GM18511 (cell line): ENCODE data around the gene MGAT3.

Experiments used
- ATAC-seq: cut with Tn5 transposase; IDR thresholded peaks from one replicate; pipeline ENCODE4 v1.9.1; 2021; ENCODE audit warnings: mild to moderate bottlenecking, moderate library complexity; ENCODE audit not compliant: unreplicated experiment

MGAT3 gene

DNA sequence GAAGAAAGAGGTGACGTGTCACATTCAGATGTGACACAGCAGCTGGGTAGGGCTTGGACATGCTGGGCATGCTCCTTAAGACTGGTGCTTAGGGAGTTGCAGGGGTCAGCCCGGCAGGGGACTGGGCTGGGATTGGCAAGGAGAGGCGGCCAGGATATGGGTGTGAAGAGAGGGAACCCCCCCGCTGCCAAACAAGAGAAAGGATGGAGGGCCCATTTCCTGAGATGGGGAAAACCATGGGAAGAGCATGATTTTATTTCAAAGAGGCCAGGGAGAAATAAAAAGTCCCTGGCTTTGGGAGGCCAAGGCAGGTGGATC is 68.8 kb downstream of the MGAT3 start:
- ATAC-seq, result no peak

DNA sequence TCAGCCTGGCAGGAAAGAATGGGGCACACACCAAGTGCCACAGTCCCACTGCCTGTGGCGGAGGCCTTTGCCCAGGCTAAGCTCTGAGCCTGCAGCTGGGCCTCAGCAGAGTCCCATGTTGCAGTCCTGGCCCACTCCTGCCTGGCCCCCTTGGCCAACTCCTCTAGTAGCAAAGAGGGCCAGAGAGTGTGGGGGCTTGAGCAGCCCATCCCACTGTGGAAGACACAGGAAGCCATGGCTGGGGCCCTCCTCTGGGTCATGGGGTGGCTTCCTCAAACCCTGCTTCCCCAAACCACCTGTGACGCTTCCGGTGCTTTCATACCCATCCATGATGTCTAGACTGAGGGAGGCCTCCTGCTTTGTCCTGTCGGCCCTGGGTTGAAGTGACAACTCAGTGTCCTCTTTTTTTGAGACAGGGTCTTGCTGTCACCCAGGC is 69.9 kb downstream of the MGAT3 start:
- no peak for ATAC-seq

DNA sequence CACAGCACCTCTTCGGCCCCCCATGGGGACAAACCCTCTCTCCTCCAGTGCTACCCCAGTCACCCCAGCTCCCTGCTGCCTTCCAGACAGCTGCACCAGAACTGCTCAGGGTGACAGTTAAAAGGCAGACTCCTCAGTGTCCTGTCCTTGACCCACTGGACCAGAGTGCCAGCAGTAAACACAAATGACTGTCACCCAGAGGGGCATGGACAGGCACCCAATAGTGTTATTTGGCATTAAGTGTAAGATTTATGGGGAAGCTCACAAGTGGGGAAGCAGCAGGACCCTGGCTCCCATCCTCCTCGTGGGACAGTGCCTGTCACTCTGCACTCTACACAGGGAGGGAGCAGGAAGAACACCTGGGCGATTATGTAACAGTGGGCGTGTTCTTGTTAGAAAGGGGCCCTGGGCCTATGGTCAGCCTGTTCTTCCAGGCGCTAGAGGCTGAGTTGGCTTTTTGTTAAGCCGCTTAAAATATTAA is 70.7 kb downstream of the MGAT3 start:
- ATAC-seq, result no peak

DNA sequence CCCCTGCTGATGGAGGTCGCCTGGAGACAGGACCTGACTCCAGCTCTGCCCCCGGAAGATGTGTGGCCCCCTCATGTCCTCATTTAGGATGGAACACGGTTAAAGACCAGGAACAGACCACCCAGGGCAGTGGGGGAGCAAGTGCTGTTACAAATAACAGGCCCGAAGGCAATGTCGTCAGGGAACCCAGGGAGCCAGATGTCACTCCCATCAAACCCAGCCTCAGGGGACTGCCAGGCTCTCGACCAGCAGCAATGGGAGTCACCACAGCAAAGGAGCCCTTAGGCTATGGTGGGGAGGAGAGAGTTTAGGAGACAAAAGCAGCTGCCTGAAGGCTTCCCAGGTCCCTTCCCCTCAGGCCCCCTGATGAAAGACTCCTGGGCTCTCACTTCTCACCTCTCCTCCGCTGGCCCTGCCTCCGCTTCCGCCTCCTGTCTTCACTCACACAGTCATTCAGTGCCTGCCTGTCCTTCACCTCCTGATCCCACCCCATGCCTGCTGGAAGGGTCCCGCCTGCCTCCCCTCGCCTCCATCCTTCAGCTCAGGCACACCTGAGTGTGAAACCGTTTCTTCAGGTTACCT is 71.4 kb downstream of the MGAT3 start:
- no peak for ATAC-seq

DNA sequence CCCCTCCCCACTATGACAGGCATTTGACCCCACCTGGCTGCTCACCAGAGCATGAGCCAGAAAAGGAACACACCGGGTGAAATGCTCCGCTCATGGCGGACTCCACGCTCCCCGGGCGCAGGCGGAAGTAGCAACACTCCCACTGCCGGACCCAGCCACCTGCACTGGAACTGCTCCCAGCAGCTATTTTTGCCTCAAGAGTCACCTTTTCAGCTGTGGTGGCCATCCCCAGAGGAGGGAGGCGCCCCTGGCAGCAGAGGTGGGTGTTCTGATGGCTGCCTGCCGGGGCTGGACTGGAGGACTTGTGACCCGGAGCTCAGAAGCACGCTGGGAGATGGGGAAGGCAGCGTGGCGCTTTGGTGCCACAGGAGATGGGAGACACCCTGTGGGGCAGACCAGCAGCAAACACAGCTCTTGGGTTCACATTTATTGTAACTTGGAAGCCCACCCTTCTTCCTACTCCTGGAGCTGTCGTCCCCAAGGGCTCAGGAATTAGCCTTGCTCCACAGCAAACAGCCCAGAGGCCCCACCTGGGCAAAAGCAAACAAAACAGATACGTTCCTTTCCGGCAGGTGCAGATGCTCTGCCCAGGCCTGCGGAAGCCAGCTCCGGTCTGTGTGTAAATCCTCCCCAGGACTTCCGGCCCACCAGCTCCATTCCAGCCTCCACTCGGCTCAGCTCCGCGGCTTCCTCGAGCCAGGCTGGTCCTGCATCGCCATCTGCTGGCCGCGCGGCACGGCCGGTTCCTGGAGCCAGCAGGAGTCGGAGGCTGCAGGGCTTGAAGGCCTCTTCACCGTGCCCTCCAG is 72.1 kb downstream of the MGAT3 start:
- peak; percentile 26 for ATAC-seq

DNA sequence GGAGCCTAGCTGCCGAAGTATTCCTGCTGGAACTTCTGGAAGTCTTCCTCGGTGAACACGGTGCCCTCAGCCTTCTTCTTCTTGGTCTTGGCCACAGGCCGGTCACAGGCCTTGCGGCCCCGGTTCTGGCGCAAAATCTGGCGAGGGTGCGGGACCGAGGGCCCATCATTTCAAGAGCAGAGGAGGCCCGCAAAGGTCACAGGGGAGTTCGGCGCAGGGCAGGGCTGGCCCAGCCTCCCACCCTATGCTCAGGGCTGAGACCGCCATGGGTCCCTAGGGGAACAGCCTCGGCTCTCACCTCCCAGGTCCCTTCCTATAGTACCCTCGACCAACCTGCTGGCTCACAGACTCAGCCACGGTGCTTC is 72.7 kb downstream of the MGAT3 start:
- no peak for ATAC-seq

DNA sequence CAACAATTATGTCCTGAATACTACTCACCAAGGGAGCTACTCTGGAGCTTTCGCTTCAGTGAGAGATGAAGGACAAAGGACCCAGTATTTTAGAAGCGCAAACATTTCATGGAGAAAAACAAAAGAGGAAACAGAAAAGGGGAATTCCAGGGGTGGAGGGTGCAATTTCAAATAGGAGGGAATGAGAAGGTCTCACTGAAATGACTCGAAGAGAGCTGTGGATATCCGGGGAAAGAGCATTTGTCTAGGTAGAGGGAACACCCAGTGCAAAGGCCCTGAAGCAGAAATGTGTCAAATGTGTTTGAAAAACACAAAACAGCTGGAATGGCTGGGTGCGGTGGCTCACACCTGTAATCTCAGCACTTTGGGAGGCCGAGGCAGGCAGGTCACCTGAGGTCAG is 73.3 kb downstream of the MGAT3 start:
- no peak for ATAC-seq

DNA sequence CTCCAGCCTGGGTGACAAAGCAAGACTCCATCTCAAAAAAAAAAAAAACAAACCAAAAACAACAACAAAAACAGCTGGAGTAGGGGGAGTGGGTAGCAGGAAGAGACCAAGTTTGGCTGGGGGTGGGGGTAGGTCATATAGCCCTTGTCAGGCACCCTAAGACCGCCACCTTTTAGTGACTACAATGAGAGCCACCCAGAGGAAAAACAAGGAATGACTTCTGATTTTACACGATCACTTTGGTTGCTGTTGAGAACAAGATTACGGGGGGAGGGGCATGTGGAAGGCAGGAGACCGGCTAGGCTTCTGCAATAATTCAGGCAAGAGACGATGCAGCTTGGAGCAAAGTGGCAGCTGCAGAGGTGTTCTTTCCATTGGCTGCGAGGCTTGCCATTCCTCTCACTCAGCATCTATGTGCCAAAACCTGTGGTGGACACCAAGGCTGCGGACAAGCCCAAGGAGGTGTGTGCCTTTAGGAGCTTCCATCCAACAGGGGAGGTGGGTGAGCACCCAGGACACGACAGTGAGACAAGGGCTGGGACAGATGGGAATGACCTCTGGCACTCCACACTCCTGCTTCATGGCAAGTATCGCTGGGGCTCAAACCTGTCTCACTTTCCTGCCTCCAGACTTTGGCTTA is 74.0 kb downstream of the MGAT3 start:
- no peak for ATAC-seq

DNA sequence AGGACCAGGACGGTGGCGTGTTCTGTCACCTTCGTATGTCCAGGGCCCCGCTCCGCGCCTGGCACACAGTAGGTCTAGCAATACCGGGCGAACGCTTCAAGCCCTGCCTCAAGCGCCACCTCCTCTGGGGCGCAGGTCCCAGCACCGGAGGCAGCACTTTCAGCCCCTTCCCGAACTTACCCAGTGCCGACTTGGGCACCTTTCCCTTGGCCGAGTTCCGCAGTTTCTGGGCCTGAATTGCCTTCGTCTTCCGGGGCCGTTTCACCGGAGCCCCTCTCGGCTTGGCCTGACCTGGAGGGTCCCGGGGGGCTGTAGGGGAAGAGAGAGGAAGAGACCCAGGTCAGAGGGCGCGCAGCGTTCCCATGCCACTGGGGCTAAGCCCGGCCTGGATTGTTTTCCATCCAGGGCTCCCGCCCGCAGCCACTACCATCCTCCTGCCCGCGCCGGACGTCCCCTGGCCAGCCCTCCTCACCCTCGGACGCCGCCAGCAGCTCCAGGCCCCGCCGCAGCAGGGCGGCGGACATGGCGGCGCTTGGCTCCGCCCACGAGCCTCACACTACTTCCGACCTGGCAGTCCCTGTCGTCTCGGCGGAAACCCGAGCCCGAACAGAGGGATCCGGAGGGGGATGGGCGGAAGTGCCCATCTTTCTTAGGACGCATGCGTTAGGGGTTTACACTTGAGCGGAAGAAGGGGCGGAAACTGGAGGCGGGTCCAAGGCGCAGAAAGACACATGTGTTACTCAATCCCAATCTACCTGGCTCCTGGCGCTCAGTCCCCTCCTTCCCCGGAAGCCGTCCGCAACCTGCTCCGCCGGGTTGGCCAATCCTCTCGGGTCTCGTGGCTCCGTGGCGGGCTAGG is 75.6 kb downstream of the MGAT3 start, which contains the start of gene RPS19BP1:
Gene RPS19BP1 (minus strand): TSS at position 534 of the 859 bp plus-strand sequence. CDS start 10 bp downstream, at position 524.
- ATAC-seq, result peak; percentile 79

DNA sequence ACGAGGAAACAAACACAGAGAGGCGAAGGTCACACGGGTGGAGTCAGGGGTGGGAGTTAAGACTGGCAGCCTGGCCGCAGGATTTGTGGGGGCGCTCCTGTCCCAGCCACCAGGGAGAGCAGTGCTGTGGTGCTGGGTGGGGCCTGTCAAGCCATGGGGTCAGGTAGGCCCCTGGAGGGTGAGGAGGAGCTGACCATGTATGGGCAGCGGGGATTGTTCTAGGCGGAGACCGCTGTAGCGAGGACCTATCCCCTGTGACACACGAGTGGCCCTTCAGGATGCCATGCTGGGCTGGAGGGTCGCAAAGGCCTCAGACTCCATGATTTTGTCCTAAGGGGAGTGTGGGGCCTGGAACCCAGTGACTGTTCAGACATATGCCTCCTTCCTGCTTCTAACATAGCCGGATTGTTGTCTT is 77.3 kb downstream of the MGAT3 start:
- no peak for ATAC-seq

DNA sequence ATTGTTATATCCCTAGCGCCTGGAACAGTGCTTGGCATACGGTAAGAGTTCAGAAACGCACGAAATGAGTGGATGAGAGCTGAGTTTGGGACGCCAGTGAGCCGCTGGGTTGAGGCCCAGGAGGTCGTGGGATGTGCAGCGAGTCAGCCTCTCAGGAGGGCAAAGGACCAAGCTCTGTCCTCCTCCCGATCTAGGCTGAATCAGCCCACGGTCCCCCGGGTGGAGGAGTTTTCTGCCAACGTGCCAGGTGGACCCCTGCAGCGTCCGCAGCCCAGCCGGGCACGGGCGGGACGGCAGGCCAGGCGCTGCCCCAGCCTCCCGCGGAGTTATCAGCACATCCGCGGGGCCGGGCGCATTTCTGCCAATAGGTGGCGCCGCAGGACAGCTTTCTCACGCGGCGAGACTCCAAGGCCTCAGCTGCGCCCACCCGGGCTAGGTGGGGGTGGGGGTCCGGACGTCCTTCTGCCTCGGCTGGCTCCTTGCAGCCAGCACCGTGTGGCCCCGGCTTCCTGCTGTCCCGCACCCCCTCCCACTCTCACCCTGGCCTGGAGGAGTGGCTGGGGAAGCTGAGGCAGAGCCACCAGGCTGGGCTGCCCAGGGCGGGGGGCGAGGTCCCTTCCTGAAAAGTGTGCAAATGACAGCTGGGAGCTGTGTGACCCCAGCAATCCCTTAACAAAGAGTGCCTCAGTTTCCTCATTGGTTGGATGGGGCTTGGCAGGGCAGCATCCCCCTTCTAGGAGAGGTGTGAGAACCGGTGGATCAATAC is 78.0 kb downstream of the MGAT3 start:
- no peak for ATAC-seq

DNA sequence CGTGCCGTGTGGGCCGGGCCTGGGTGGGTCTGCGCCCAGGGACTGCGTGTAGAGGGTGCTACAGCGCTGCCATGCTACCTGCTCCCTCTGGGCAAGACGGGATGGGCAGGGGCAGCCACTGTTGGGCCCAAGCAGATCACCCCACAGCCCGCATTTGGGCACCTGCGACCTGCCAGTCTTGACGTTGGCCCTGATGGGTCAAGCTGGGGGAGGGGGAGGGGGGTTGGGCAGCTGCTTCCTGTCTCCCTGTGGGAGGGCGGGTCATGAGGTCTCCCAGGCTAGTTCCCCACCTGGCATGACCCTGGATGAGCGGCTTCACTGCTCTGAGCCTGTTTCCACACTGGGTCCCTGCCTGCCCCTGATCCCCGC is 78.5 kb downstream of the MGAT3 start:
- no peak for ATAC-seq

DNA sequence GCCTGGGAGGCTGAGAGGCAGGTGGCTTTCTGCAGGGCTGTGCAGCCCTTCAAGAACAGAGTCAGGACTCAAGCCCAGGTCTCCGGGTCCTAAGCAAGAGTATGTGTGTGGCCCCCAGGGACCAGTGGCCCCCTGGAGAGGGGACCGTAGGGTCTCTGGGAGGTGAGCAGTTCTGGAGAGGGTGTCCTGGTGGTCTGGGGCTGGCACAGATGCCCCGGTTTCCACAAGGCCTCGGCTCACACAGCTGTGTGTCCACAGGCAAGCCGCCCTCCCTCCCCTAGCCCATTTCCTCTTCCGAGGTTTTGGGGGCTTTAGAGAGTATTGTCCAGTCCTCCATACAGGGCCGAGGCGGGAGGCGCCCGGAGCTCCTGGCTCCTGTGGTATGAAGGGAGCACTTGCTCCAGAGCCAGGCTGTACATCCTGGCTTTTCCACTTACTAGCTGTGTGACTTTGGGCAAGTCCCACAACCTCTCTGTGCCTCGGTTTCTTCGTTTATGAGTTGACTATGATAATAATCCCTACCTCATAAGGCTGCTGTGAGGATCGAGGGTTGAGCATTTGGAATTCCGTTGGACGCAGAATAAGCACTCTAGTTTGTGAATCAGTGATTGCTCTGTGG is 79.1 kb downstream of the MGAT3 start:
- ATAC-seq, result no peak

DNA sequence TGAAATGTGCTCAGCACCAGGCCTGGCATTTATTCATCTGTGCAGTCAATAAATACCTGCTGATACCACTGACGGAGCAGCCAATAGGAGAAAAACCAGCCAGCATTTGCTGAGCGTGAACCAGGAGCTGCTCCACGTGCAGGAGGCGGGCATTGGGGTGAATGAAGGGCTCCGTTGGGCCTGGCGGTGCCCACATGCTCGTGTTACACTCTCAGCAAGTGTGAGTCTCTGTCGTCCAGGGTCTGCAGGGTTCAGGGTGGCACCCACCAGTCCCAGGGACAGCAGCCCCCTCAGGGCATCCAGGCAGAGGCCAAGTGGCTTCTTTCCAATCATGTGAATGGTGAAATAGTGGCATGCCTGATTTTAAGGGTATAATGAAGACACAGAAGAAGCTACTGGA is 79.9 kb downstream of the MGAT3 start:
- no peak for ATAC-seq

DNA sequence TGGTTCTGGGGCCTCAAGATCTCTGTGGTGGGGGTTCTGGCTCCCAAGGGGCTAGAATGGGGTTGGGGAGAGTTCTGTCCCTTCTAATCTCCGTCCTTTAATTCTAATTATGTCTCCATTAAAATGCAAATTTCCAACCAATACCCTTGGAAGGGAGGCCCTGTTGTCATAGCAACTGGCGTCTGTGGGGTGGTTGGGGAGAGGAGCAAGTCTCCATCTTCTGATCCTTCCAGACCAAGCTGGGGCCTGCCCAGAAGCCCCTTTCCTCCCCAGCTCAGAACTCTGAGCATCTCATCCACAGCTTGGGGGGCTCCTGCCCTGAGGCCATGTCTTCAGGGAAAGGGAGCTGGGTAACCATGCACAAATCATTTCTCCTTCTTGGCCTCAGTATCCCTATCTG is 81.2 kb downstream of the MGAT3 start:
- no peak for ATAC-seq
